H1 (cell line): Measurements from ENCODE around the gene COMMD1. TPM values are rescaled to one million over a fixed set of nuclear protein-coding genes. Genes with fewer than 3 reads are reported as not detected.

Source experiments
- CTCF ChIA-PET: fragments of 300-600 bp; sonication (Branson Sonifier 250); formaldehyde crosslinking; loops from one replicate; lab custom pipeline; 2021; ENCODE audit not compliant: partially characterized antibody; lab: Charles Lee
- POLR2A ChIA-PET: fragments of 300-600 bp; sonication (Branson Sonifier 250); formaldehyde crosslinking; loops from one replicate; lab custom pipeline; 2021; ENCODE audit warnings: inconsistent platforms; ENCODE audit not compliant: partially characterized antibody; lab: Charles Lee
- DNase-seq, 2 experiments: peaks; one replicate each; pipeline versions ENCODE4 v3.0.0 to v3.0.0-alpha.2; 2010 to 2022; ENCODE audit warnings: low spot score in 2 of 2, low read depth in 1 of 2, mixed read lengths in 1 of 2
- FAIRE-seq: peaks from 2 replicates; lab custom pipeline; 2011; peaks lifted over from hg19 to GRCh38; lab: Jason Lieb, UNC
- H2AFZ ChIP-seq: 2 replicates; pipeline ENCODE4 v1.8.1; 2012; ENCODE audit warnings: low read length, inconsistent platforms
- H2AK5ac ChIP-seq: 2 replicates; pipeline ENCODE4 v1.6.1; 2013; ENCODE audit warnings: low read depth, low read length
- H2BK120ac ChIP-seq: replicated peaks from 2 replicates; pipeline ENCODE3; 2013; ENCODE audit warnings: low read depth, low read length, inconsistent platforms
- H2BK12ac ChIP-seq: 2 replicates; pipeline ENCODE4 v1.6.1; 2013; ENCODE audit warnings: low read depth, low read length
- H2BK15ac ChIP-seq: 2 replicates; pipeline ENCODE4 v1.6.1; 2013; ENCODE audit warnings: low read length
- H2BK20ac ChIP-seq: 2 replicates; pipeline ENCODE4 v1.6.1; 2013; ENCODE audit warnings: low read length
- H2BK5ac ChIP-seq: 2 replicates; pipeline ENCODE4 v1.6.1; 2013; ENCODE audit warnings: low read depth, low read length
- H3K14ac ChIP-seq: 2 replicates; pipeline ENCODE4 v1.6.1; 2013; ENCODE audit warnings: inconsistent platforms; ENCODE audit not compliant: insufficient read length
- H3K18ac ChIP-seq: 2 replicates; pipeline ENCODE4 v1.6.1; 2013; ENCODE audit warnings: low read length; ENCODE audit errors: extremely low read depth
- H3K23ac ChIP-seq: 2 replicates; pipeline ENCODE4 v1.6.1; 2013; ENCODE audit warnings: inconsistent platforms; ENCODE audit not compliant: insufficient read length
- H3K23me2 ChIP-seq: 2 replicates; pipeline ENCODE4 v1.6.1; 2013; ENCODE audit warnings: low read depth, low read length
- H3K27ac ChIP-seq: 2 replicates; pipeline ENCODE4 v1.6.1; 2011; ENCODE audit warnings: low read depth, low read length, inconsistent platforms
- H3K27me3 ChIP-seq, 4 experiments: replicated peaks in 1 of 4; 1 replicate in 1 of 4; 2 replicates in 3 of 4; pipeline versions ENCODE4 v1.6.1 to v1.8.1; 2011 to 2013; ENCODE audit warnings: low read length in 3 of 4, mild to moderate bottlenecking in 3 of 4, inconsistent platforms in 2 of 4, mixed read lengths in 2 of 4, moderate library complexity in 1 of 4; ENCODE audit not compliant: control insufficient read depth in 3 of 4, insufficient read depth in 3 of 4; ENCODE audit errors: extremely low read depth in 1 of 4
- H3K36me3 ChIP-seq, 4 experiments: 2 replicates each; pipeline versions ENCODE4 v1.6.1 to v1.8.1; 2011 to 2013; ENCODE audit warnings: mild to moderate bottlenecking in 4 of 4, low read length in 3 of 4, moderate library complexity in 2 of 4, control low read depth in 1 of 4, inconsistent platforms in 1 of 4; ENCODE audit not compliant: insufficient read depth in 4 of 4, control insufficient read depth in 2 of 4
- H3K4ac ChIP-seq: replicated peaks from 2 replicates; pipeline ENCODE3; 2013; ENCODE audit warnings: low read length, low read depth, mixed read lengths, inconsistent platforms; ENCODE audit not compliant: insufficient read length
- H3K4me1 ChIP-seq, 4 experiments: replicated peaks in 1 of 4; 1 replicate in 1 of 4; 2 replicates in 3 of 4; pipeline versions ENCODE4 v1.6.1 to v1.8.1; 2011 to 2013; ENCODE audit warnings: low read length in 3 of 4, inconsistent platforms in 2 of 4, mixed read lengths in 1 of 4; ENCODE audit not compliant: insufficient read depth in 4 of 4, control insufficient read depth in 3 of 4
- H3K4me2 ChIP-seq, 2 experiments: 2 replicates each; pipeline versions ENCODE4 v1.6.1 to v1.8.1; 2011 to 2013; ENCODE audit warnings: low read depth in 2 of 2, low read length in 2 of 2, control low read depth in 1 of 2, inconsistent platforms in 1 of 2, mild to moderate bottlenecking in 1 of 2; ENCODE audit not compliant: insufficient read depth in 1 of 2
- H3K4me3 ChIP-seq, 4 experiments: fragments of 200-600, 300-600 bp in 1 of 4; sonication (generic), shearing (Covaris generic), sonication (Bioruptor Twin) in 1 of 4; 2 replicates each; pipeline versions ENCODE4 v1.5.1 to v1.8.1; 2011 to 2016; ENCODE audit warnings: low read length in 4 of 4, low read depth in 3 of 4, control low read depth in 2 of 4, inconsistent platforms in 2 of 4, mild to moderate bottlenecking in 2 of 4, mixed read lengths in 1 of 4, moderate library complexity in 1 of 4; ENCODE audit not compliant: insufficient read depth in 2 of 4; ENCODE audit errors: extremely low read depth in 1 of 4
- H3K56ac ChIP-seq: replicated peaks from 2 replicates; pipeline ENCODE3; 2013; ENCODE audit warnings: low read depth, mild to moderate bottlenecking, mixed read lengths, low read length, inconsistent platforms; ENCODE audit not compliant: insufficient read length
- H3K79me1 ChIP-seq: 2 replicates; pipeline ENCODE4 v1.6.1; 2013; ENCODE audit warnings: low read depth, low read length, control low read depth
- H3K79me2 ChIP-seq, 2 experiments: 2 replicates each; pipeline versions ENCODE4 v1.6.1 to v1.8.1; 2012 to 2013; ENCODE audit warnings: low read length in 2 of 2, mild to moderate bottlenecking in 2 of 2, inconsistent platforms in 1 of 2; ENCODE audit not compliant: insufficient read depth in 2 of 2, control insufficient read depth in 1 of 2
- H3K9ac ChIP-seq, 4 experiments: replicated peaks in 1 of 4; 1 replicate in 1 of 4; 2 replicates in 3 of 4; pipeline versions ENCODE4 v1.6.1 to v1.8.1; 2011 to 2013; ENCODE audit warnings: low read depth in 3 of 4, low read length in 3 of 4, control low read depth in 2 of 4, mild to moderate bottlenecking in 2 of 4, moderate library complexity in 2 of 4, inconsistent platforms in 1 of 4; ENCODE audit errors: extremely low read depth in 1 of 4
- H3K9me3 ChIP-seq, 2 experiments: 2 replicates each; pipeline versions ENCODE4 v1.6.1 to v1.8.1; 2012 to 2013; ENCODE audit warnings: mild to moderate bottlenecking in 2 of 2, moderate library complexity in 2 of 2, control low read depth in 1 of 2, inconsistent platforms in 1 of 2, low read depth in 1 of 2, low read length in 1 of 2, mixed read lengths in 1 of 2; ENCODE audit not compliant: insufficient read depth in 2 of 2
- H4K20me1 ChIP-seq, 2 experiments: replicated peaks in 1 of 2; 2 replicates each; pipeline versions ENCODE3 to v1.8.1; 2011 to 2013; ENCODE audit warnings: inconsistent platforms in 2 of 2, low read length in 2 of 2, mild to moderate bottlenecking in 1 of 2; ENCODE audit not compliant: insufficient read depth in 2 of 2, control insufficient read depth in 1 of 2
- H4K5ac ChIP-seq: 2 replicates; pipeline ENCODE4 v1.6.1; 2013; ENCODE audit warnings: low read length, low read depth, mixed read lengths, inconsistent platforms; ENCODE audit not compliant: insufficient read length
- H4K8ac ChIP-seq: 2 replicates; pipeline ENCODE4 v1.8.0; 2013; ENCODE audit warnings: mild to moderate bottlenecking, moderate library complexity, low read length, inconsistent platforms; ENCODE audit not compliant: insufficient read depth; ENCODE audit errors: extremely low read depth
- H4K91ac ChIP-seq: replicated peaks from 2 replicates; pipeline ENCODE3; 2013; ENCODE audit warnings: low read length, mixed read lengths, inconsistent platforms; ENCODE audit not compliant: insufficient read length
- ASH2L ChIP-seq: fragments of 200-600, 300-600 bp; sonication (generic); IDR thresholded peaks from one replicate; pipeline ENCODE4 v1.7.1; 2017; ENCODE audit warnings: low read length
- ATF3 ChIP-seq: IDR thresholded peaks from 2 replicates; pipeline ENCODE4 v1.6.1; 2011; ENCODE audit warnings: low read depth, mild to moderate bottlenecking, low read length; ENCODE audit not compliant: insufficient read depth
- EZH2 ChIP-seq: fragments of 200-600 bp; sonication (generic); IDR thresholded peaks from 2 replicates; pipeline ENCODE4 v1.7.1; 2012; ENCODE audit warnings: low read depth, mild to moderate bottlenecking, moderate library complexity, low read length, inconsistent platforms; ENCODE audit not compliant: severe bottlenecking
- GTF2F1 ChIP-seq: IDR thresholded peaks from 2 replicates; pipeline ENCODE4 v1.6.1; 2012; ENCODE audit warnings: low read depth, low read length, improper control_type of control experiment, borderline replicate concordance
- KDM1A ChIP-seq: fragments of 200-600, 300-600 bp; sonication (generic); IDR thresholded peaks from 2 replicates; pipeline ENCODE4 v1.7.1; 2016; ENCODE audit warnings: mild to moderate bottlenecking, low read length, borderline replicate concordance
- RBBP5 ChIP-seq: IDR thresholded peaks from 2 replicates; pipeline ENCODE4 v1.7.1; 2012; ENCODE audit warnings: low read depth, mild to moderate bottlenecking, inconsistent platforms, low read length, moderate library complexity, borderline replicate concordance
- WGBS, 2 experiments: shearing (Covaris generic) in 1 of 2; methylation state at CpG; one replicate each; pipeline versions ENCODE4 v1.1.6 to v1.1.7; 2013 to 2015; ENCODE audit warnings: low lambda C conversion rate in 2 of 2, mixed read lengths in 2 of 2, inconsistent platforms in 1 of 2, low coverage in 1 of 2, missing lambda C conversion rate in 1 of 2; ENCODE audit not compliant: insufficient replicate concordance in 2 of 2, insufficient coverage in 1 of 2, insufficient read length in 1 of 2; ENCODE audit errors: extremely low coverage in 1 of 2, missing lambda C conversion rate in 1 of 2; 5-methylcytosine and 5-hydroxymethylcytosine counted together
- polyA plus RNA-seq, 7 experiments: library from polyadenylated mRNA; depleted of rRNA in 3 of 7; stranded (reverse) in 5 of 7; unstranded in 2 of 7; fragments of >200 nt in 5 of 7; fragments of 200-250 nt in 2 of 7; gene quantifications; 1 replicate in 5 of 7; 2 replicates in 1 of 7; 4 replicates in 1 of 7; pipeline versions ENCODE4 v1.2.1 to v1.2.3, GENCODE V29; 2011 to 2013; ENCODE audit warnings: missing spikeins in 2 of 7, mixed read lengths in 2 of 7
- total RNA-seq: library from RNA; stranded (reverse); fragmentation: NEBNext Ultra II Directional; extraction: Animal tissue kit (Norgen Biotek cat#: 25700); gene quantifications from 2 replicates; pipeline ENCODE4 v1.2.1, GENCODE V29; 2021

COMMD1 gene
- total and polyA plus RNA-seq, 2 of the 8 experiments (the other 6 are each of a cell fraction or from before 2014, with no cell fraction given) = 23.5 to 28.3 TPM

- H3K23me2 ChIP-seq = peaks cover 16% of the 10 kb centered on the region
- H2BK20ac ChIP-seq = no peak overlapping the region
- no peak overlapping the region for H3K14ac ChIP-seq
- CTCF ChIA-PET = interaction anchor here (0.9 to 1.4 kb wide), 3 partner anchors 9 to 42 kb away, joined by 3 to 5 read pairs (median 4); no protein-coding TSS in a partner anchor
- no peak overlapping the region for H3K18ac ChIP-seq
- H3K4ac ChIP-seq = no peak overlapping the region
- no peak overlapping the region for H3K56ac ChIP-seq
- H3K9me3 ChIP-seq = no peaks in the 10 kb centered on the region
- H3K36me3 ChIP-seq = no peaks in the 10 kb centered on the region
- H2BK15ac ChIP-seq = no peak overlapping the region
- H4K91ac ChIP-seq = no peak overlapping the region
- H2BK120ac ChIP-seq = no peak overlapping the region
- no peak overlapping the region for H2AFZ ChIP-seq
- no peak overlapping the region for H3K4me3 ChIP-seq
- H3K79me1 ChIP-seq = no peaks in the 10 kb centered on the region
- no peaks in the 10 kb centered on the region for H3K27me3 ChIP-seq
- H2AK5ac ChIP-seq = no peak overlapping the region
- H3K4me1 ChIP-seq = peaks cover 0 to 3% (median 1%) of the 10 kb centered on the region in 4 experiments; a peak in 2 of 7 replicates
- no peak for TF ChIP-seq ASH2L
- TF ChIP-seq KDM1A = no peak
- no peak for TF ChIP-seq GTF2F1
- TF ChIP-seq RBBP5 = no peak
- TF ChIP-seq ATF3 = no peak
- no peak for TF ChIP-seq EZH2
- FAIRE-seq (no peak), DNase-seq (no peak)
- H4K20me1 ChIP-seq = no peaks in the 10 kb centered on the region
- 80% methylated on average over 3 of the region's 3 CpGs; no CpG with 5 or more reads in 1 of the 2 experiments for WGBS, 2 experiments
- H3K27ac ChIP-seq = no peak overlapping the region
- no peak overlapping the region for H3K23ac ChIP-seq
- H3K4me2 ChIP-seq = no peak overlapping the region
- H2BK12ac ChIP-seq = no peak overlapping the region
- H4K5ac ChIP-seq = no peak overlapping the region
- no peak overlapping the region for H2BK5ac ChIP-seq
- H3K79me2 ChIP-seq = no peaks in the 10 kb centered on the region
- POLR2A ChIA-PET = interaction anchor here (1.4 to 3.5 kb wide), 2 partner anchors 10 to 15 kb away, joined by 5 to 14 read pairs; no protein-coding TSS in a partner anchor
- no peak overlapping the region for H3K9ac ChIP-seq
- H4K8ac ChIP-seq = no peak overlapping the region
Measured at GRCh38 chr2:61857224-61857623, 48.2 kb upstream of the COMMD1 start.
